PC-3 (cell line): Measurements from ENCODE around the gene LGALS9. TPM values are rescaled to one million over a fixed set of nuclear protein-coding genes. Genes with fewer than 3 reads are reported as not detected.
A peak's percentile ranks its signal among the peaks of the same experiment; 100 is the strongest.
"Not testable (repeated sequence)": the region's sequence is repeated elsewhere in the genome, so short reads cannot be mapped to it uniquely, and the experiment has no call there.

ENCODE experiments used
- ATAC-seq: fragments of 200-7000 bp; cut with Tn5 transposase; 2 replicates; pipeline ENCODE4 v1.9.1; 2020; ENCODE audit warnings: mild to moderate bottlenecking, moderate library complexity
- BruUV-seq: library from RNA; stranded (reverse); fragments of 400-500 nt; replicated peaks from 2 replicates; lab custom pipeline; 2021; lab: Mats Ljungman, UMichigan
- CTCF ChIA-PET: fragments of 300-600 bp; sonication (Branson Sonifier 250); formaldehyde crosslinking; loops from one replicate; lab custom pipeline; 2022; ENCODE audit warnings: antibody characterized with exemption; lab: Charles Lee
- POLR2A ChIA-PET: fragments of 300-600 bp; sonication (Branson Sonifier 250); formaldehyde crosslinking; loops from one replicate; lab custom pipeline; 2022; ENCODE audit warnings: antibody characterized with exemption; ENCODE audit not compliant: unreplicated experiment; lab: Charles Lee
- DNase-seq: peaks from one replicate; pipeline ENCODE4 v3.0.0-alpha.2; 2015
- H2AFZ ChIP-seq: fragments of 300-600 bp; sonication (generic); 2 replicates; pipeline ENCODE4 v1.6.0; 2016; ENCODE audit warnings: antibody characterized with exemption, low read length
- H3F3A ChIP-seq: fragments of 300-600 bp; sonication (generic); one replicate; pipeline ENCODE4 v1.6.0; 2017; ENCODE audit warnings: antibody characterized with exemption, low read length, control low read depth, mild to moderate bottlenecking; ENCODE audit not compliant: unreplicated experiment
- H3K27ac ChIP-seq: fragments of 300-600 bp; sonication (generic); 2 replicates; pipeline ENCODE4 v1.5.1; 2016; ENCODE audit warnings: mild to moderate bottlenecking, low read length
- H3K27me3 ChIP-seq: fragments of 300-600 bp; sonication (generic); 2 replicates; pipeline ENCODE4 v1.6.1; 2016; ENCODE audit warnings: low read length, mixed read lengths
- H3K36me3 ChIP-seq: fragments of 300-600 bp; sonication (generic); 2 replicates; pipeline ENCODE4 v1.6.1; 2016; ENCODE audit warnings: low read depth, mixed run types, low read length, mixed read lengths
- H3K4me1 ChIP-seq: fragments of 300-600 bp; sonication (generic); 2 replicates; pipeline ENCODE4 v1.5.1; 2016; ENCODE audit warnings: low read length; ENCODE audit not compliant: insufficient read depth
- H3K4me2 ChIP-seq: fragments of 300-600 bp; sonication (generic); 2 replicates; pipeline ENCODE4 v1.6.0; 2016; ENCODE audit warnings: low read length
- H3K4me3 ChIP-seq: fragments of 300-600 bp; sonication (generic); 2 replicates; pipeline ENCODE4 v1.5.1; 2016; ENCODE audit warnings: mild to moderate bottlenecking, low read length, mixed read lengths
- H3K79me2 ChIP-seq: fragments of 300-600 bp; sonication (generic); 2 replicates; pipeline ENCODE4 v1.6.1; 2017; ENCODE audit warnings: low read length, mixed read lengths
- H3K9ac ChIP-seq: fragments of 300-600 bp; sonication (generic); 2 replicates; pipeline ENCODE4 v1.6.0; 2016; ENCODE audit warnings: mild to moderate bottlenecking, low read length
- H3K9me2 ChIP-seq: fragments of 300-600 bp; sonication (generic); replicated peaks from 2 replicates; pipeline ENCODE4 v1.6.1; 2016; ENCODE audit warnings: mixed run types, low read length, mixed read lengths
- H3K9me3 ChIP-seq: fragments of 300-600 bp; sonication (generic); 2 replicates; pipeline ENCODE4 v1.6.1; 2016; ENCODE audit warnings: low read length, mixed read lengths
- H4K20me1 ChIP-seq: fragments of 300-600 bp; sonication (generic); 2 replicates; pipeline ENCODE4 v1.6.1; 2016; ENCODE audit warnings: low read length, mixed read lengths
- CTCF ChIP-seq: fragments of 300-600 bp; sonication (generic); conservative IDR thresholded peaks from 2 replicates; pipeline ENCODE4 v1.5.1; 2017; ENCODE audit warnings: antibody characterized with exemption, low read depth, mild to moderate bottlenecking, low read length
- EZH2 ChIP-seq: fragments of 300-600 bp; sonication (generic); IDR thresholded peaks from one replicate; pipeline ENCODE4 v1.6.1; 2017; ENCODE audit warnings: antibody characterized with exemption, mild to moderate bottlenecking, low read length; ENCODE audit not compliant: unreplicated experiment
- EZH2phosphoT487 ChIP-seq: fragments of 300-600 bp; sonication (generic); IDR thresholded peaks from 2 replicates; pipeline ENCODE4 v1.6.1; 2018; ENCODE audit warnings: mild to moderate bottlenecking, antibody characterized with exemption, low read length, borderline replicate concordance
- intact Hi-C: fragments of 100-400 bp; cut with micrococcal nuclease; formaldehyde crosslinking; loops from 2 replicates; pipeline ENCODE4 v1.9.0; 2023
- total RNA-seq: library from RNA; depleted of rRNA; stranded (reverse); fragments of >200 nt; gene quantifications from 2 replicates; pipeline ENCODE4 v1.2.3, GENCODE V29; 2014

LGALS9 gene
- total RNA-seq, 1 experiment from 2014 or later: 1.1 TPM

GRCh38 chr17:27628376-27628775 lies 2.6 kb upstream of the LGALS9 start:
- Histone ChIP-seq H3K9me2 (no peaks in the 10 kb centered on the region), H3K4me1 (peaks cover 8% of the 10 kb centered on the region), H3K36me3 (no peaks in the 10 kb centered on the region), H3K79me2 (no peaks in the 10 kb centered on the region), H3K9me3 (no peaks in the 10 kb centered on the region), H3K27me3 (no peaks in the 10 kb centered on the region), H3K27ac (no peak overlapping the region), H3K4me2 (no peak overlapping the region), H3K4me3 (no peak overlapping the region), H2AFZ (no peak overlapping the region), H3F3A (no peaks in the 10 kb centered on the region), H4K20me1 (no peaks in the 10 kb centered on the region), H3K9ac (no peak overlapping the region)
- BruUV-seq: no TSS peak
- ATAC-seq (no peak), DNase-seq (no peak)
- intact Hi-C loops: no loop called here
- CTCF ChIA-PET: no interaction called here
- TF ChIP-seq CTCF (no peak), EZH2phosphoT487 (no peak), EZH2 (no peak)
- POLR2A ChIA-PET: no interaction called here

GRCh38 chr17:27629260-27629659 lies 1.7 kb upstream of the LGALS9 start:
- H3K4me1 ChIP-seq, H3K9me2 ChIP-seq, H3F3A ChIP-seq, H3K4me2 ChIP-seq, CTCF ChIA-PET, BruUV-seq, H4K20me1 ChIP-seq, H3K27ac ChIP-seq, H3K4me3 ChIP-seq, intact Hi-C loops, POLR2A ChIA-PET, H3K9ac ChIP-seq, H3K36me3 ChIP-seq, H3K27me3 ChIP-seq, ATAC-seq, H3K79me2 ChIP-seq, H3K9me3 ChIP-seq, H2AFZ ChIP-seq: not testable (repeated sequence)
- DNase-seq: peak; percentile 64

- Histone ChIP-seq H3K4me3 (no peak overlapping the region), H3K36me3 (no peaks in the 10 kb centered on the region), H4K20me1 (no peaks in the 10 kb centered on the region), H3K9me2 (no peaks in the 10 kb centered on the region), H3K9ac (no peak overlapping the region), H3K4me1 (peaks cover 8% of the 10 kb centered on the region), H3F3A (no peaks in the 10 kb centered on the region), H3K27me3 (no peaks in the 10 kb centered on the region), H3K9me3 (no peaks in the 10 kb centered on the region), H3K79me2 (no peaks in the 10 kb centered on the region), H3K27ac (no peak overlapping the region), H2AFZ (no peak overlapping the region), H3K4me2 (no peak overlapping the region)
- BruUV-seq: no TSS peak
- TF ChIP-seq CTCF: no peak
- TF ChIP-seq EZH2: no peak
- TF ChIP-seq EZH2phosphoT487: no peak
- DNase-seq: no peak
- intact Hi-C loops: no loop called here
- no peak for ATAC-seq
- ChIA-PET CTCF (no interaction called here), POLR2A (no interaction called here)
Observed at GRCh38 chr17:27631411-27631760, 398 bp downstream of the LGALS9 start.
